ENCODE data around the gene PPP1CA.
A peak's percentile ranks its signal among the peaks of the same experiment; 100 is the strongest.

The PPP1CA gene

DNA sequence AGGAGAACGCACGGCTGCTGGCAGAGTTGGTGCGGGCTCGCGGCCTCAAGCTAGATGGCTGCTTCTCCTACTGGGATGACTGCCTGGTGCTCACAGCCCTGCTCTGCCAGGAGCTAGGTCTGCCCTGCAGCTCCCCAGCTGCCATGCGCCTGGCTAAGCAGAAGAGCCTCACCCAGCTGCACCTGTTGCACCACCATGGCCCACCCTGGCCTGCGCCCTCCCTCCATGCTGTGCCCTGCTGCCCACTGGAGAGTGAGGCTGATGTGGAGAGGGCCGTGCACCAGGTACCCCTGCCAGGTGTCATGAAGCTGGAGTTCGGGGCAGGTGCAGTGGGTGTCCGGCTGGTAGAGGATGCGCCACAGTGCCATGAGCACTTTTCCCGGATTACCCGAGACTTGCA is 21.8 kb upstream of the PPP1CA start:
- ATAC-seq (ENCODE audit: low read depth) (no peak), DNase-seq (ENCODE audit: low spot score) (no peak)
- Histone ChIP-seq H3K36me3 (ENCODE audit: low read depth) (no peaks in the 10 kb centered on the region), H3K4me1 (ENCODE audit: insufficient read depth, poor library complexity, severe bottlenecking) (peaks cover 3% of the 10 kb centered on the region), H3K27ac (ENCODE audit: poor library complexity, severe bottlenecking) (no peak overlapping the region), H3K27me3 (ENCODE audit: insufficient read depth, poor library complexity, severe bottlenecking) (no peaks in the 10 kb centered on the region), H3K9me3 (ENCODE audit: severe bottlenecking) (no peaks in the 10 kb centered on the region), H3K4me3 (ENCODE audit: severe bottlenecking) (no peak overlapping the region)
- no peak for TF ChIP-seq CTCF (IDR thresholded peaks at IDR 0.05; ENCODE audit: poor library complexity, severe bottlenecking)

GRCh38 chr11:67422891-67423290 is 21.2 kb upstream of the PPP1CA start:
- H3K4me1 ChIP-seq (ENCODE audit: insufficient read depth, poor library complexity, severe bottlenecking), result peaks cover 3% of the 10 kb centered on the region
- H3K9me3 ChIP-seq (ENCODE audit: severe bottlenecking), result no peaks in the 10 kb centered on the region
- no peak for TF ChIP-seq CTCF (IDR thresholded peaks at IDR 0.05; ENCODE audit: poor library complexity, severe bottlenecking)
- no peak overlapping the region for H3K4me3 ChIP-seq (ENCODE audit: severe bottlenecking)
- H3K36me3 ChIP-seq (ENCODE audit: low read depth), result no peaks in the 10 kb centered on the region
- ATAC-seq (ENCODE audit: low read depth) (peak; percentile 72), DNase-seq (ENCODE audit: low spot score) (no peak)
- no peaks in the 10 kb centered on the region for H3K27me3 ChIP-seq (ENCODE audit: insufficient read depth, poor library complexity, severe bottlenecking)
- no peak overlapping the region for H3K27ac ChIP-seq (ENCODE audit: poor library complexity, severe bottlenecking)

- Histone ChIP-seq H3K9me3 (ENCODE audit: severe bottlenecking) (no peaks in the 10 kb centered on the region), H3K36me3 (ENCODE audit: low read depth) (no peaks in the 10 kb centered on the region), H3K4me1 (ENCODE audit: insufficient read depth, poor library complexity, severe bottlenecking) (peaks cover 3% of the 10 kb centered on the region), H3K4me3 (ENCODE audit: severe bottlenecking) (peak overlapping the region; percentile 63), H3K27me3 (ENCODE audit: insufficient read depth, poor library complexity, severe bottlenecking) (no peaks in the 10 kb centered on the region), H3K27ac (ENCODE audit: poor library complexity, severe bottlenecking) (no peak overlapping the region)
- DNase-seq (ENCODE audit: low spot score) (no peak), ATAC-seq (ENCODE audit: low read depth) (peak; percentile 12)
- no peak for TF ChIP-seq CTCF (IDR thresholded peaks at IDR 0.05; ENCODE audit: poor library complexity, severe bottlenecking)
Measured at GRCh38 chr11:67421430-67422031, 19.9 kb upstream of the PPP1CA start.

DNA sequence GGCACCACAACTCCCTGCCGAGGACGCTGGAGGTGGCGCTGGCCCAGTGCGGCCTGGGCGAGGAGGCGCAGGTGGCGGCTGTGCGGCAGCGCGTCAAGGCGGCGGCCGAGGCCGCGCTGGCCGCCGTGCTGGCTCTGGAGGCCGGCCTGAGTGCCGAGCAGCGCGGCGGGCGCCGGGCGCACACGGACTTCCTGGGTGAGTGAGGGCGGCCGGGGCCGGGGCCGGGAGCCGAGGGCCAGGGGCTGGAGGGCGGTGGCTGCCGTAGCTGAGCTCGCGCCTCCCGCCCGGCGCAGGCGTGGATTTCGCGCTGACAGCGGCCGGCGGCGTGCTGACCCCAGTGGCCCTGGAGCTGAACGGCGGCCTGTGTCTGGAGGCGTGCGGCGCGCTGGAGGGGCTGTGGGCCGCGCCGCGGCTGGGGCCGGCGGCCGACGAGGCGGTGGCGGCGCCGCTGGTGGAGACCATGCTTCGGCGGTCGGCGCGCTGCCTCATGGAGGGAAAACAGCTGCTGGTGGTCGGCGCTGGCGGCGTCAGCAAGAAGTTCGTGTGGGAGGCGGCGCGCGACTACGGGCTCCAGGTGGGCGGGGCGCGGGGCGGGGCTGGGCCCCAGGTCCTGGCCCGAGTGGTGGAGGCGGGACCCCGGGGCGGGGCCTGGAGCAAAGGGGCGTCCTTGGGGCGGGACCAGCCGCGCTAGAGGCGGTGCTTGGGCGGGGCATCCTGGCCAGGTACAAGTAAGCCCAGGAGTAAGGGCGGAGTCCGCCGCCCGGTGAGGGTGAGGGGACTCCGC is 19.2 kb upstream of the PPP1CA start:
- no peak for TF ChIP-seq CTCF (IDR thresholded peaks at IDR 0.05; ENCODE audit: poor library complexity, severe bottlenecking)
- Histone ChIP-seq H3K27ac (ENCODE audit: poor library complexity, severe bottlenecking) (peak overlapping the region; percentile 32), H3K4me1 (ENCODE audit: insufficient read depth, poor library complexity, severe bottlenecking) (peaks cover 3% of the 10 kb centered on the region), H3K27me3 (ENCODE audit: insufficient read depth, poor library complexity, severe bottlenecking) (no peaks in the 10 kb centered on the region), H3K36me3 (ENCODE audit: low read depth) (no peaks in the 10 kb centered on the region), H3K4me3 (ENCODE audit: severe bottlenecking) (peak overlapping the region; percentile 63), H3K9me3 (ENCODE audit: severe bottlenecking) (no peaks in the 10 kb centered on the region)
- peak; percentile 94 for DNase-seq (ENCODE audit: low spot score)
- ATAC-seq (ENCODE audit: low read depth), result peak; percentile 79

DNA sequence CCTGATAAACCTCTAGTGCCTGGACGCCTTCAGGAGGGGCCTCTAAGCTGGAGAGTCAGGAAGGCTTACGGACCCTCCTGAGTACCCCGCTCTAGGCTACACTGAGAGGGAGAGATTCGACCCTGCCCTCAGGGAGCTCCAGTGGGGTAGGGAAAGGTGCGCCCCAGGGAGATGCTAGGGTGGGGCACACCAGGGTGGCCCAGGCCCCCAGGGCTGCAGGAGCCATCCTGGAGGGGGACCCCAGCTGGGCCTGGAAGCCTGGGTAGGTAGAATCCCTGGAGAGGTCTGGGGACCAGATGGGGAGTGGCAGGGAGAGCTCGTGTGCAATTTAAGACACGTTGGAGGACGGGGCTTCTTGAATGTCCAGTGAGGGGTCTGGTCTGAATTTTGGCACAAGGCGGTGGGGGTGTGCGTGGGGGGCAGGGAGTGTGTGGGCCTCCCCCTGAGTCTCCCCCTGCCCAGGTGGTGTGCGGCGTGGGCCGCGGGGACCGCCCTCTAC is 18.5 kb upstream of the PPP1CA start:
- Histone ChIP-seq H3K4me1 (ENCODE audit: insufficient read depth, poor library complexity, severe bottlenecking) (peaks cover 3% of the 10 kb centered on the region), H3K9me3 (ENCODE audit: severe bottlenecking) (no peaks in the 10 kb centered on the region), H3K4me3 (ENCODE audit: severe bottlenecking) (peak overlapping the region; percentile 63), H3K27ac (ENCODE audit: poor library complexity, severe bottlenecking) (peak overlapping the region; percentile 32), H3K27me3 (ENCODE audit: insufficient read depth, poor library complexity, severe bottlenecking) (no peaks in the 10 kb centered on the region), H3K36me3 (ENCODE audit: low read depth) (no peaks in the 10 kb centered on the region)
- ATAC-seq (ENCODE audit: low read depth), result no peak
- no peak for DNase-seq (ENCODE audit: low spot score)
- no peak for TF ChIP-seq CTCF (IDR thresholded peaks at IDR 0.05; ENCODE audit: poor library complexity, severe bottlenecking)

Data from RWPE2 (cell line).